NCI-H1694 (cell line): ENCODE data around the gene PDLIM1.
"Not testable (repeated sequence)": the region's sequence is repeated elsewhere in the genome, so short reads cannot be mapped to it uniquely, and the experiment has no call there.

Source experiments
- DNase-seq: peaks from one replicate; lab custom pipeline; 2025; lab: John Stamatoyannopoulos, UW

Gene PDLIM1

GRCh38 chr10:95208702-95209391 lies 82.0 kb downstream of the PDLIM1 start:
- no peak for DNase-seq

GRCh38 chr10:95202865-95203264 lies 87.9 kb downstream of the PDLIM1 start:
- not testable (repeated sequence) for DNase-seq

- DNase-seq = no peak
These were observed 89.1 kb downstream of the PDLIM1 start for GRCh38 chr10:95201736-95202135.

- DNase-seq = peak; percentile 24
These were observed 94.8 kb downstream of the PDLIM1 start for GRCh38 chr10:95196046-95196445.

GRCh38 chr10:95193944-95194343 lies 96.9 kb downstream of the PDLIM1 start, which contains the start of gene ACSM6:
TSS of gene ACSM6 (plus strand) at chr10:95194238. CDS start at chr10:95194486, 248 bp downstream.
- DNase-seq = no peak

GRCh38 chr10:95188593-95188992 lies 102.2 kb downstream of the PDLIM1 start:
- no peak for DNase-seq

GRCh38 chr10:95187617-95188016 lies 103.2 kb downstream of the PDLIM1 start:
- DNase-seq = no peak
